ENCODE measurements around the gene IL17RE. TPM values are rescaled to one million over a fixed set of nuclear protein-coding genes. Genes with fewer than 3 reads are reported as not detected.

IL17RE gene
- total RNA-seq, 1 experiment from 2014 or later: 30.6 TPM

DNA sequence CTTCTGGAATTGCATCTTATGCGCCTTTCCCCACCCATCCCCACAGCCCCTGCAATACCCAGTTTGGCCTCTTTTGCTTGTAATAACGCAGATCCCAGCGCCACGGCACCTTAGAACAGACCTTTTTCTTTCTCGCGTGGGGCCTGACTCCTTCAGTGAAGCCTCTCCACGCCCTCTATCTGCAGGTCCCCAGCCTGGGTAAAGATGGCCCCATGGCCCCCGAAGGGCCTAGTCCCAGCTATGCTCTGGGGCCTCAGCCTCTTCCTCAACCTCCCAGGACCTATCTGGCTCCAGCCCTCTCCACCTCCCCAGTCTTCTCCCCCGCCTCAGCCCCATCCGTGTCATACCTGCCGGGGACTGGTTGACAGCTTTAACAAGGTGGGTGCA, 31.6 kb downstream of the IL17RE start:
- peaks cover 36% of the 10 kb centered on the region for H3K36me3 Mint-ChIP-seq (ENCODE audit: insufficient read depth, unreplicated experiment)
- no peaks in the 10 kb centered on the region for H3K27me3 Mint-ChIP-seq (ENCODE audit: unreplicated experiment)
- peaks cover 15% of the 10 kb centered on the region for H3K4me1 Mint-ChIP-seq (ENCODE audit: low read depth, unreplicated experiment)
- no TSS peak for BruUV-seq (replicated peaks)
- CTCF ChIA-PET: interaction anchor here (1.5 kb wide), 2 partner anchors 12 to 71 kb away, joined by 4 to 6 read pairs; no protein-coding TSS in a partner anchor
- no peaks in the 10 kb centered on the region for H3K9me3 Mint-ChIP-seq (ENCODE audit: low read depth, unreplicated experiment)
- intact Hi-C loops (cut with micrococcal nuclease; ENCODE audit: unreplicated experiment): loop anchor here (5.0 kb wide), 1 partner anchor 87 kb away; no protein-coding TSS in a partner anchor
- no peak for DNase-seq
- H3K27ac Mint-ChIP-seq (ENCODE audit: unreplicated experiment): peak overlapping the region; percentile 95
- TF ChIP-seq CTCF (IDR thresholded peaks at IDR 0.05; ENCODE audit: unreplicated experiment): no peak
- peak overlapping the region; percentile 93 for H3K4me3 Mint-ChIP-seq (ENCODE audit: low read depth, unreplicated experiment)

- TF ChIP-seq CTCF (IDR thresholded peaks at IDR 0.05; ENCODE audit: unreplicated experiment): no peak
- intact Hi-C loops (cut with micrococcal nuclease; ENCODE audit: unreplicated experiment): loop anchor here (5.0 kb wide), 1 partner anchor 88 kb away; no protein-coding TSS in a partner anchor
- peaks cover 15% of the 10 kb centered on the region for H3K4me1 Mint-ChIP-seq (ENCODE audit: low read depth, unreplicated experiment)
- no peaks in the 10 kb centered on the region for H3K9me3 Mint-ChIP-seq (ENCODE audit: low read depth, unreplicated experiment)
- H3K4me3 Mint-ChIP-seq (ENCODE audit: low read depth, unreplicated experiment): peak overlapping the region; percentile 93
- H3K27me3 Mint-ChIP-seq (ENCODE audit: unreplicated experiment): no peaks in the 10 kb centered on the region
- BruUV-seq (replicated peaks): no TSS peak
- H3K36me3 Mint-ChIP-seq (ENCODE audit: insufficient read depth, unreplicated experiment): peaks cover 36% of the 10 kb centered on the region
- H3K27ac Mint-ChIP-seq (ENCODE audit: unreplicated experiment): peak overlapping the region; percentile 3
- CTCF ChIA-PET: interaction anchor here (1.2 to 1.5 kb wide), 2 partner anchors 11 to 38 kb away, joined by 3 to 6 read pairs; no protein-coding TSS in a partner anchor
- no peak for DNase-seq
These were observed 32.3 kb downstream of the IL17RE start for GRCh38 chr3:9934993-9935392.

GRCh38 chr3:9935966-9936510, 33.4 kb downstream of the IL17RE start:
- DNase-seq: no peak
- no peaks in the 10 kb centered on the region for H3K27me3 Mint-ChIP-seq (ENCODE audit: unreplicated experiment)
- intact Hi-C loops (cut with micrococcal nuclease; ENCODE audit: unreplicated experiment): no loop called here
- no peaks in the 10 kb centered on the region for H3K9me3 Mint-ChIP-seq (ENCODE audit: low read depth, unreplicated experiment)
- H3K4me3 Mint-ChIP-seq (ENCODE audit: low read depth, unreplicated experiment): no peak overlapping the region
- H3K4me1 Mint-ChIP-seq (ENCODE audit: low read depth, unreplicated experiment): peaks cover 15% of the 10 kb centered on the region
- no peak overlapping the region for H3K27ac Mint-ChIP-seq (ENCODE audit: unreplicated experiment)
- BruUV-seq (replicated peaks): no TSS peak
- peaks cover 36% of the 10 kb centered on the region for H3K36me3 Mint-ChIP-seq (ENCODE audit: insufficient read depth, unreplicated experiment)
- CTCF ChIA-PET: interaction anchor here (0.6 to 1.5 kb wide), 2 partner anchors 10 to 41 kb away, joined by 3 to 6 read pairs; no protein-coding TSS in a partner anchor
- no peak for TF ChIP-seq CTCF (IDR thresholded peaks at IDR 0.05; ENCODE audit: unreplicated experiment)

DNA sequence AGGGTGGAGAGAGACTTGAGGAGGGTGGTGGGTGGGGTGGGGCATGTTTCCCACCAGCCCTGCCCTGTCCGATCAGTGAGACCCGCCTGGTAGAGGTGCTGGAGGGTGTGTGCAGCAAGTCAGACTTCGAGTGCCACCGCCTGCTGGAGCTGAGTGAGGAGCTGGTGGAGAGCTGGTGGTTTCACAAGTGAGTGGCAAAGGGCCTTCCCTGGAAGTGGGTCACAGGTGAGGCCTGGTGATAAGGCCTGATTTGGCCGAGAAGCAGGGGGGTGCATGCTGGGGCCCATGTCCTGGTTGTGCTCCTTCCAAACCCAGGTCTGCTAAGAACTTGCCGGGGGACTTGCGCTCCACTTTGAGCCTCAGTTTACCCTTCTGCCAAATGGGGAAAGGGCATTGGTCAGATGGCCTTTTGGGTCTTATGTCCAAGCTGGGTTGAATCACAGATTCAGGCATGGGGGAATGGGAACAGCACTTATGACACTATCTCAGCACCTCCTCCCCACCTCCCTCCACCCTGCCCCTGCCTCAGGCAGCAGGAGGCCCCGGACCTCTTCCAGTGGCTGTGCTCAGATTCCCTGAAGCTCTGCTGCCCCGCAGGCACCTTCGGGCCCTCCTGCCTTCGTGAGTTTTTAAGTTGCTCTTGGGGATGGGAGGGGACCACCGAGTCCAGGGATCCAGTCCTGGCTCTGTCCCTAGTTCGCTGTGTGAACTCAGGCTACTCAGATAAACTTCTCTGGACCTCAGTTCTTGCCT, 35.0 kb downstream of the IL17RE start:
- Mint-ChIP-seq H3K4me1 (ENCODE audit: low read depth, unreplicated experiment) (peaks cover 15% of the 10 kb centered on the region), H3K36me3 (ENCODE audit: insufficient read depth, unreplicated experiment) (peaks cover 31% of the 10 kb centered on the region), H3K9me3 (ENCODE audit: low read depth, unreplicated experiment) (no peaks in the 10 kb centered on the region), H3K27me3 (ENCODE audit: unreplicated experiment) (no peaks in the 10 kb centered on the region), H3K4me3 (ENCODE audit: low read depth, unreplicated experiment) (no peak overlapping the region), H3K27ac (ENCODE audit: unreplicated experiment) (no peak overlapping the region)
- CTCF ChIA-PET: no interaction called here
- intact Hi-C loops (cut with micrococcal nuclease; ENCODE audit: unreplicated experiment): no loop called here
- TF ChIP-seq CTCF (IDR thresholded peaks at IDR 0.05; ENCODE audit: unreplicated experiment): no peak
- no TSS peak for BruUV-seq (replicated peaks)
- DNase-seq: no peak

Data from Calu3 (cell line).